HepG2 (cell line): ENCODE data around the gene ABHD12. TPM values are rescaled to one million over a fixed set of nuclear protein-coding genes. Genes with fewer than 3 reads are reported as not detected.

ENCODE experiments used
- ATAC-seq: fragments of 200-7000 bp; cut with Tn5 transposase; 3 replicates; pipeline ENCODE4 v1.9.1; 2020; ENCODE audit warnings: mild to moderate bottlenecking, moderate library complexity
- BruUV-seq: library from RNA; stranded (reverse); fragments of 400-500 nt; replicated peaks from 2 replicates; lab custom pipeline; 2021; lab: Mats Ljungman, UMichigan
- CTCF ChIA-PET: fragments of 300-600 bp; formaldehyde crosslinking; extraction: SDS; loops from one replicate; lab custom pipeline; 2021; ENCODE audit warnings: low total read pairs, inconsistent platforms, low intra/inter-chr PET ratio; lab: Yijun Ruan, JAX
- POLR2A ChIA-PET: fragments of 350-600 bp; sonication (Branson Sonifier 250); formaldehyde crosslinking; loops from one replicate; lab custom pipeline; 2020; ENCODE audit warnings: antibody characterized with exemption, inconsistent platforms; lab: Yijun Ruan, JAX
- DNase-seq: peaks from one replicate; pipeline ENCODE4 v3.0.0-alpha.2; 2015; ENCODE audit warnings: low spot score
- FAIRE-seq: peaks from 3 replicates; lab custom pipeline; 2011; peaks lifted over from hg19 to GRCh38; lab: Jason Lieb, UNC
- H2AFZ ChIP-seq: one replicate; pipeline ENCODE4 v1.6.1; 2011; ENCODE audit warnings: low read length, inconsistent platforms
- H3K27ac ChIP-seq: fragments of 300-600 bp; 3 replicates; pipeline ENCODE4 v1.8.0; 2011; ENCODE audit warnings: mixed run types, mild to moderate bottlenecking, mixed read lengths, low read length, inconsistent platforms; ENCODE audit not compliant: insufficient read depth; ENCODE audit errors: extremely low read length
- H3K27me3 ChIP-seq, 2 experiments: fragments of 200-600 bp in 1 of 2; 2 replicates in 1 of 2; 3 replicates in 1 of 2; pipeline versions ENCODE4 v1.6.0 to v1.8.0; 2011; ENCODE audit warnings: low read length in 2 of 2, mild to moderate bottlenecking in 2 of 2, moderate library complexity in 2 of 2, inconsistent platforms in 1 of 2; ENCODE audit not compliant: insufficient read depth in 2 of 2, control insufficient read depth in 1 of 2
- H3K36me3 ChIP-seq, 2 experiments: fragments of 200-600 bp in 1 of 2; replicated peaks in 1 of 2; 2 replicates in 1 of 2; 3 replicates in 1 of 2; pipeline versions ENCODE4 v1.5.1 to v1.8.0; 2011; ENCODE audit warnings: low read length in 2 of 2, inconsistent platforms in 1 of 2; ENCODE audit not compliant: insufficient read depth in 2 of 2, control insufficient read depth in 1 of 2
- H3K4me1 ChIP-seq: 2 replicates; pipeline ENCODE4 v1.5.1; 2012; ENCODE audit warnings: low read length, inconsistent platforms; ENCODE audit not compliant: insufficient read depth
- H3K4me2 ChIP-seq: 2 replicates; pipeline ENCODE4 v1.6.0; 2011; ENCODE audit warnings: low read depth, low read length, inconsistent platforms
- H3K4me3 ChIP-seq, 3 experiments: fragments of 200-600 bp in 1 of 3; sonication (generic), shearing (Covaris generic) in 1 of 3; replicated peaks in 1 of 3; 2 replicates each; pipeline ENCODE4 v1.5.1; 2011 to 2016; ENCODE audit warnings: low read length in 3 of 3, inconsistent platforms in 2 of 3, low read depth in 2 of 3, mild to moderate bottlenecking in 2 of 3, control low read depth in 1 of 3, mixed read lengths in 1 of 3; ENCODE audit not compliant: insufficient read depth in 1 of 3
- H3K79me2 ChIP-seq: one replicate; pipeline ENCODE4 v1.6.1; 2011; ENCODE audit warnings: low read length, inconsistent platforms; ENCODE audit not compliant: insufficient read depth
- H3K9ac ChIP-seq: 2 replicates; pipeline ENCODE4 v1.6.0; 2011; ENCODE audit warnings: mild to moderate bottlenecking, low read depth, low read length, inconsistent platforms; ENCODE audit not compliant: insufficient read depth
- H3K9me3 ChIP-seq: 2 replicates; pipeline ENCODE4 v1.5.1; 2012; ENCODE audit warnings: mild to moderate bottlenecking, low read length
- H4K20me1 ChIP-seq: 2 replicates; pipeline ENCODE4 v1.6.0; 2011; ENCODE audit warnings: inconsistent platforms, mild to moderate bottlenecking, low read length, moderate library complexity; ENCODE audit not compliant: insufficient read depth
- ARNT2 ChIP-seq: sonication (generic); formaldehyde crosslinking; IDR thresholded peaks from 2 replicates; pipeline ENCODE4 v1.8.0; 2022; ENCODE audit warnings: mild to moderate bottlenecking, low read depth, missing genetic modification reagents, moderate library complexity
- HOXA5 ChIP-seq: sonication (generic); formaldehyde crosslinking; IDR thresholded peaks from 2 replicates; pipeline ENCODE4 v1.4.0; 2020; ENCODE audit warnings: missing genetic modification reagents
- JARID2 ChIP-seq: sonication (generic); formaldehyde crosslinking; IDR thresholded peaks from 2 replicates; pipeline ENCODE4 v1.8.1; 2023; ENCODE audit warnings: missing genetic modification reagents, inconsistent platforms; ENCODE audit not compliant: insufficient replicate concordance
- ZNF674 ChIP-seq: sonication (generic); formaldehyde crosslinking; IDR thresholded peaks from 2 replicates; pipeline ENCODE4 v1.5.0; 2020; ENCODE audit warnings: low read depth, mild to moderate bottlenecking, missing genetic modification reagents
- whole genome bisulfite sequencing: methylation state at CpG from one replicate; pipeline ENCODE4 v1.1.6; 2017; ENCODE audit warnings: low lambda C conversion rate; 5-methylcytosine and 5-hydroxymethylcytosine counted together
- in situ Hi-C: cut with HindIII; loops from 2 replicates; pipeline ENCODE4 v1.10.0; 2017; ENCODE audit warnings: low pct_unique_long_range_greater_than_20kb; ENCODE audit not compliant: extremely low pct_ligation_motif_present
- intact Hi-C: fragments of 100-400 bp; cut with micrococcal nuclease; formaldehyde crosslinking; loops from one replicate; pipeline ENCODE4 v1.10.0; 2022; ENCODE audit not compliant: unreplicated experiment
- polyA plus RNA-seq, 8 experiments: library from polyadenylated mRNA; depleted of rRNA in 3 of 8; stranded (reverse) in 7 of 8; unstranded in 1 of 8; fragments of >200 nt; fragmentation: Illumina TruSeq in 4 of 8; extraction: Trizol in 4 of 8; gene quantifications; 2 replicates each; pipeline versions ENCODE4 v1.2.1 to v1.2.3, GENCODE V29; 2011 to 2016; ENCODE audit warnings: low read depth in 4 of 8, missing spikeins in 1 of 8, mixed read lengths in 1 of 8; ENCODE audit not compliant: insufficient read depth in 1 of 8
- total RNA-seq, 5 experiments: library from RNA; depleted of rRNA; stranded (reverse); fragments of >200 nt; fragmentation: Illumina TruSeq; extraction: Trizol; gene quantifications; 2 replicates each; pipeline ENCODE4 v1.2.3, GENCODE V29; 2016; ENCODE audit warnings: low read depth in 1 of 5
- TF ChIP-seq, protein P1 (sequence below): sonication (generic); formaldehyde crosslinking; IDR thresholded peaks from 2 replicates; pipeline ENCODE4 v1.9.0; 2021; ENCODE audit warnings: missing genetic modification reagents, borderline replicate concordance

ABHD12 gene
- total and polyA plus RNA-seq, 2 of the 13 experiments (the other 11 are each of a cell fraction or from before 2014, with no cell fraction given), result 23.5 to 72.1 TPM

DNA sequence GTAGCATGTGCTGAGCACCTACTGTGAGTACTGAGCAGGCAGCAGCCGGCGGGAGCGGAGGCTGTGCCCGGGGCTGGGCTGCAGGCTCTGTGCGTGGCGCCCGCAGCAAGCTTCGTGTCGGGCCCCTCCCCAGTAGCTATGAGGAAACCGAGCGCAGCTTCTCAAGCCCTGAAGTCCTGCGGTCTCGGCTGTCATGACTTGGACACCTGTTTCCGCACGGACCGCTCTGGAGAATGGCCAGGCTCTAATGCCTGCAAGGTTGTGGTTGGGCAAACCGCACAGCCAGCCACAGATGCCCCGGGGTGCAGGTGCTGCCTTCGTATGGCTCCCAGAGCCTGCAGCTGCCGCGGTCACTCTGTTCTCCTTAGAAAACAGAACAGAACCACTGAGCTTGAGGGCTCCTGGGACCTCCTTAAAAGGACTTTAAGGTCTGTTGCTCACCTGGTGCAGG is 109.1 kb downstream of the ABHD12 start:
- WGBS, result 90% methylated on average over 9 of the region's 21 CpGs
- in situ Hi-C loops, result no loop called here
- Histone ChIP-seq H2AFZ (no peak overlapping the region), H3K4me3 (no peak overlapping the region), H3K9me3 (no peaks in the 10 kb centered on the region), H3K27me3 (no peaks in the 10 kb centered on the region), H3K9ac (no peak overlapping the region), H4K20me1 (no peaks in the 10 kb centered on the region), H3K27ac (no peak overlapping the region), H3K36me3 (peaks cover 65 to 94% of the 10 kb centered on the region in 2 experiments), H3K4me1 (no peaks in the 10 kb centered on the region), H3K4me2 (no peak overlapping the region), H3K79me2 (no peaks in the 10 kb centered on the region)
- POLR2A ChIA-PET, result no interaction called here
- TF ChIP-seq JARID2 (CRISPR knock-in tag), result no peak
- no peak for TF ChIP-seq HOXA5 (CRISPR knock-in tag)
- TF ChIP-seq, protein P1, sequence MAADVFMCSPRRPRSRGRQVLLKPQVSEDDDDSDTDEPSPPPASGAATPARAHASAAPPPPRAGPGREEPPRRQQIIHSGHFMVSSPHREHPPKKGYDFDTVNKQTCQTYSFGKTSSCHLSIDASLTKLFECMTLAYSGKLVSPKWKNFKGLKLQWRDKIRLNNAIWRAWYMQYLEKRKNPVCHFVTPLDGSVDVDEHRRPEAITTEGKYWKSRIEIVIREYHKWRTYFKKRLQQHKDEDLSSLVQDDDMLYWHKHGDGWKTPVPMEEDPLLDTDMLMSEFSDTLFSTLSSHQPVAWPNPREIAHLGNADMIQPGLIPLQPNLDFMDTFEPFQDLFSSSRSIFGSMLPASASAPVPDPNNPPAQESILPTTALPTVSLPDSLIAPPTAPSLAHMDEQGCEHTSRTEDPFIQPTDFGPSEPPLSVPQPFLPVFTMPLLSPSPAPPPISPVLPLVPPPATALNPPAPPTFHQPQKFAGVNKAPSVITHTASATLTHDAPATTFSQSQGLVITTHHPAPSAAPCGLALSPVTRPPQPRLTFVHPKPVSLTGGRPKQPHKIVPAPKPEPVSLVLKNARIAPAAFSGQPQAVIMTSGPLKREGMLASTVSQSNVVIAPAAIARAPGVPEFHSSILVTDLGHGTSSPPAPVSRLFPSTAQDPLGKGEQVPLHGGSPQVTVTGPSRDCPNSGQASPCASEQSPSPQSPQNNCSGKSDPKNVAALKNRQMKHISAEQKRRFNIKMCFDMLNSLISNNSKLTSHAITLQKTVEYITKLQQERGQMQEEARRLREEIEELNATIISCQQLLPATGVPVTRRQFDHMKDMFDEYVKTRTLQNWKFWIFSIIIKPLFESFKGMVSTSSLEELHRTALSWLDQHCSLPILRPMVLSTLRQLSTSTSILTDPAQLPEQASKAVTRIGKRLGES, result no peak
- no peak for TF ChIP-seq ZNF674 (CRISPR knock-in tag)
- no peak for TF ChIP-seq ARNT2 (CRISPR knock-in tag)
- FAIRE-seq (no peak), DNase-seq (no peak), ATAC-seq (no peak)
- BruUV-seq, result no TSS peak
- CTCF ChIA-PET, result no interaction called here
- intact Hi-C loops, result no loop called here
